Type B pancreatic cell (in vitro differentiated cells): ENCODE results near the gene STARD7. TPM values are rescaled to one million over a fixed set of nuclear protein-coding genes. Genes with fewer than 3 reads are reported as not detected.

Source experiments
- DNase-seq: peaks from one replicate; pipeline ENCODE4 v3.0.0; 2021; ENCODE audit warnings: mixed read lengths; ENCODE audit not compliant: unreplicated experiment; ENCODE audit errors: extremely low spot score
- H3K27ac Mint-ChIP-seq: 2 replicates; pipeline ENCODE4 v1.8.0; 2021; ENCODE audit warnings: mild to moderate bottlenecking, mixed read lengths
- H3K27me3 Mint-ChIP-seq: 2 replicates; pipeline ENCODE4 v1.8.0; 2021; ENCODE audit warnings: mixed read lengths
- H3K36me3 Mint-ChIP-seq: 2 replicates; pipeline ENCODE4 v1.8.0; 2021; ENCODE audit warnings: mixed read lengths
- H3K4me1 Mint-ChIP-seq: one replicate; pipeline ENCODE4 v1.8.0; 2021; ENCODE audit warnings: mixed read lengths; ENCODE audit not compliant: unreplicated experiment
- H3K4me3 Mint-ChIP-seq: 2 replicates; pipeline ENCODE4 v1.8.0; 2021; ENCODE audit warnings: mild to moderate bottlenecking, mixed read lengths
- H3K9me3 Mint-ChIP-seq: 2 replicates; pipeline ENCODE4 v1.8.0; 2021; ENCODE audit warnings: mixed read lengths
- total RNA-seq: library from RNA; stranded (reverse); gene quantifications from 2 replicates; pipeline ENCODE4 v1.2.1, GENCODE V29; 2021; ENCODE audit warnings: low replicate concordance
- TF ChIP-seq, protein P1 (sequence below): fragments of 200-600 bp; sonication (generic); conservative IDR thresholded peaks from 2 replicates; pipeline ENCODE4 v1.5.0; 2021; ENCODE audit warnings: antibody characterized with exemption, mild to moderate bottlenecking

Gene STARD7
- total RNA-seq, 1 donor from 2014 or later, result 146 TPM

DNA sequence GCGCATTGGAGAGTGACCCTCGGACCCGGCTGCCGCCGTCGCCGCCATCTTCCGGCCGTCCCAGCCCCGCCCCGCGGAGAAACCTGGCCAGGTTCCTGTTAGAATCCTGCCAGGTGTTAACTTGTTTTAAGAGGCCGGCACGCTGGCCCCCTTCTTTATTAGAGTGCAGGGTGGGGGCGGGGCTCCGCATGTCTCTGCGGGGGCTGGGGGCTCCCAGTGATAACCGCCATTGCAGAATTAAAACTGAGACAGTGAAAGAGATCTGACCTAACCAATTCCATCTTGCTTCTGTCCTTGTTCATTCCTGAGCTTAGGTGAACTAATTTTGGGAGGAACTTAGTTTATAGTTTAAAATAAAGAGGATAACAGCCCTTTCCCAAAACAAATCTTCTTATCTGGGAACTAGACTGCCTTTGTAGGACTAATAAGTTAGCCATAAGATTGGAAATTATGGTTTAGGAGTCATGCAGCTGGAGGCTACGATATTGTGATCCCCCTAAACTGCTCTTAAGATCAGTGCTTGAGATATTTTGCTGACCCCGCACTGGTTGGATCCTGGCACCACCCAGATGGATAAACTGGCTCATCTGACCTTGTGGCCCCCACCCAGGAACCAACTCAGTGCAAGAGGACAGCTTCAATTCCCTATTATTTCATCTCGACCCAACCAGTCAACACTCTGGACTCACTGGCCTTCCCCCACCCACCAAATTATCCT, 543 bp upstream of the STARD7 start:
- Mint-ChIP-seq H3K27me3 (no peaks in the 10 kb centered on the region), H3K4me3 (peak overlapping the region; percentile 91), H3K9me3 (no peaks in the 10 kb centered on the region), H3K4me1 (peaks cover 33% of the 10 kb centered on the region), H3K27ac (peak overlapping the region; percentile 86), H3K36me3 (peaks cover 15% of the 10 kb centered on the region)
- DNase-seq, result no peak
- TF ChIP-seq, protein P1, sequence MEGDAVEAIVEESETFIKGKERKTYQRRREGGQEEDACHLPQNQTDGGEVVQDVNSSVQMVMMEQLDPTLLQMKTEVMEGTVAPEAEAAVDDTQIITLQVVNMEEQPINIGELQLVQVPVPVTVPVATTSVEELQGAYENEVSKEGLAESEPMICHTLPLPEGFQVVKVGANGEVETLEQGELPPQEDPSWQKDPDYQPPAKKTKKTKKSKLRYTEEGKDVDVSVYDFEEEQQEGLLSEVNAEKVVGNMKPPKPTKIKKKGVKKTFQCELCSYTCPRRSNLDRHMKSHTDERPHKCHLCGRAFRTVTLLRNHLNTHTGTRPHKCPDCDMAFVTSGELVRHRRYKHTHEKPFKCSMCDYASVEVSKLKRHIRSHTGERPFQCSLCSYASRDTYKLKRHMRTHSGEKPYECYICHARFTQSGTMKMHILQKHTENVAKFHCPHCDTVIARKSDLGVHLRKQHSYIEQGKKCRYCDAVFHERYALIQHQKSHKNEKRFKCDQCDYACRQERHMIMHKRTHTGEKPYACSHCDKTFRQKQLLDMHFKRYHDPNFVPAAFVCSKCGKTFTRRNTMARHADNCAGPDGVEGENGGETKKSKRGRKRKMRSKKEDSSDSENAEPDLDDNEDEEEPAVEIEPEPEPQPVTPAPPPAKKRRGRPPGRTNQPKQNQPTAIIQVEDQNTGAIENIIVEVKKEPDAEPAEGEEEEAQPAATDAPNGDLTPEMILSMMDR, result no peak

GRCh38 chr2:96207774-96208142, 869 bp downstream of the STARD7 start:
- Mint-ChIP-seq H3K27me3 (no peaks in the 10 kb centered on the region), H3K4me3 (peak overlapping the region; percentile 97), H3K36me3 (peaks cover 19% of the 10 kb centered on the region), H3K27ac (peak overlapping the region; percentile 88), H3K9me3 (no peaks in the 10 kb centered on the region), H3K4me1 (peaks cover 41% of the 10 kb centered on the region)
- DNase-seq, result no peak
- TF ChIP-seq, protein P1, result no peak

DNA sequence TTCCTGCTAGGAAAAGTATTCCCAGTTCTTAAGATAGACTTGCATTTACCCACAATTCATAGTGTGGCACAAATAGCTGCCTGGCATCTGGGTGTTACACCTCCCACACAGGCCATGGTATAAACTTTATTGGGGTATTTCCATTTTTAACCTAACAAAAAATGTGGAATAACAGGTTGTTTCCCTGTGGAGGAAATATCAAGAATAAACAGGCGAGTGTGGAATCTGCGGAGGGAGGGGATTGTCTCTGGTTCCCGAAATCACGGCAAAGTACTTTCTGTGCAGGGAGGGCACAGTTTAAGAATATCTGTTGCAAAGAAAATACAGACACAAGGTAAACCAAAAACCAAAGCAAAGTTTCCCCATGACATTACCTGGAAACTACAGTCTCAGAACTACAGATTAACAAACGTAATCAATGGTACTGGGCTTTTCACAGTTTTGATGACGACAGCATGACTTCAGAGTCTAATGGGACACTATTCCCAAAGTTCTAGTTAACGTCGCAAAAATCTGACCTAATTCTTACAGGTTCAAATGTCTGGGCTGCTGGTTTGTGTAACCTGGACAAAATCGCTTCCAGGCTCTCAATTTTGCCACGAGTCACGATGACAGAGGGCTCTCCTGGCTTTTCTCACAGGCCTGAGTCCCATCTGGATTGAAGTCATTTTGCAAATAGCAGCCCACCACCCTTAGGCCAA, 1.4 kb downstream of the STARD7 start:
- Mint-ChIP-seq H3K4me1 (peaks cover 41% of the 10 kb centered on the region), H3K27ac (peak overlapping the region; percentile 88), H3K27me3 (no peaks in the 10 kb centered on the region), H3K36me3 (peaks cover 19% of the 10 kb centered on the region), H3K4me3 (peak overlapping the region; percentile 97), H3K9me3 (no peaks in the 10 kb centered on the region)
- DNase-seq, result no peak
- TF ChIP-seq, protein P1, result no peak

DNA sequence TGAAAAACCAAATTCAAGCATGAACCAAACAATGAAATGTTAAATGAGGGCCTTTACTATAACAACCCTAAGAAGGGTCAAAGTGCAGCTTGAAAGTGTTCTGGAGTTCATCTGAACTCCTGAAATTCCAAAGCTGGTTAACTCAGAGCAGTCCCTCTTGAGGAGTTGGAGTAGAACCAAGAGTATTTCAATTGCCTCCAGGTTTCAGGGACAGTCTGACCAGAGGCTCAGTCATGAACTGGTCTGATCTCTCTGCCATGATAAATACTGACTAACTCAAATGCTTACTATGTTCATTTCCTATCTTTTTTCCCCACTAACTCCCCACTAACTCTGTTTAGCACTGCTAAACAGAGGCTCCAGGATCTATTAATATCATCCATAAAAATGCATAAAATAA, 2.7 kb downstream of the STARD7 start:
- Mint-ChIP-seq H3K36me3 (peaks cover 19% of the 10 kb centered on the region), H3K4me3 (peak overlapping the region; percentile 85), H3K27ac (peak overlapping the region; percentile 53), H3K4me1 (peaks cover 39% of the 10 kb centered on the region), H3K9me3 (no peaks in the 10 kb centered on the region), H3K27me3 (no peaks in the 10 kb centered on the region)
- TF ChIP-seq, protein P1, result no peak
- no peak for DNase-seq

- no peak for DNase-seq
- Mint-ChIP-seq H3K9me3 (no peaks in the 10 kb centered on the region), H3K27ac (peak overlapping the region; percentile 53), H3K4me1 (peaks cover 43% of the 10 kb centered on the region), H3K36me3 (peaks cover 19% of the 10 kb centered on the region), H3K27me3 (no peaks in the 10 kb centered on the region), H3K4me3 (peak overlapping the region; percentile 70)
- TF ChIP-seq, protein P1, result no peak
Measured at GRCh38 chr2:96204836-96205624, 3.6 kb downstream of the STARD7 start.
